GM21825 (cell line): ENCODE measurements around the gene VASP.

ENCODE experiments used
- ATAC-seq: cut with Tn5 transposase; IDR thresholded peaks from one replicate; pipeline ENCODE4 v1.9.1; 2021; ENCODE audit warnings: mild to moderate bottlenecking, moderate library complexity; ENCODE audit not compliant: unreplicated experiment

The VASP gene

GRCh38 chr19:45514376-45515051 lies 7.2 kb downstream of the VASP start:
- no peak for ATAC-seq

- no peak for ATAC-seq
Measured at GRCh38 chr19:45515081-45515624, 7.9 kb downstream of the VASP start.

GRCh38 chr19:45515807-45516401 lies 8.6 kb downstream of the VASP start:
- ATAC-seq, result no peak

- no peak for ATAC-seq
Measured at GRCh38 chr19:45517238-45517637, 10.0 kb downstream of the VASP start.

GRCh38 chr19:45517641-45518468 lies 10.6 kb downstream of the VASP start:
- ATAC-seq, result no peak

GRCh38 chr19:45518469-45518826 lies 11.2 kb downstream of the VASP start:
- no peak for ATAC-seq

GRCh38 chr19:45522010-45522941 lies 15.0 kb downstream of the VASP start:
- ATAC-seq, result no peak

- peak; percentile 75 for ATAC-seq
Measured at GRCh38 chr19:45523642-45524256, 16.5 kb downstream of the VASP start.

GRCh38 chr19:45524575-45525129 lies 17.4 kb downstream of the VASP start:
- no peak for ATAC-seq

- no peak for ATAC-seq
Measured at GRCh38 chr19:45526143-45526542, 18.9 kb downstream of the VASP start.

GRCh38 chr19:45526971-45527370 lies 19.7 kb downstream of the VASP start:
- ATAC-seq, result no peak

- ATAC-seq, result no peak
Measured at GRCh38 chr19:45527731-45528130, 20.5 kb downstream of the VASP start.

- no peak for ATAC-seq
Measured at GRCh38 chr19:45528149-45528743, 21.0 kb downstream of the VASP start.

GRCh38 chr19:45528744-45529419 lies 21.6 kb downstream of the VASP start:
- no peak for ATAC-seq

GRCh38 chr19:45529420-45529785 lies 22.1 kb downstream of the VASP start:
- no peak for ATAC-seq

GRCh38 chr19:45531349-45531748 lies 24.1 kb downstream of the VASP start:
- no peak for ATAC-seq

GRCh38 chr19:45539459-45539858 lies 32.2 kb downstream of the VASP start:
- no peak for ATAC-seq

GRCh38 chr19:45542234-45542668 lies 35.0 kb downstream of the VASP start:
- no peak for ATAC-seq

GRCh38 chr19:45547211-45547770 lies 40.0 kb downstream of the VASP start:
- no peak for ATAC-seq
